MG63 (cell line): ENCODE data around the gene ARFGAP1. TPM values are rescaled to one million over a fixed set of nuclear protein-coding genes. Genes with fewer than 3 reads are reported as not detected.

Experiments
- DNase-seq: peaks from one replicate; pipeline ENCODE4 v3.0.0-alpha.2; 2020
- H3K27me3 ChIP-seq: fragments of 250-450 bp; sonication (Bioruptor Pico); 2 replicates; pipeline ENCODE4 v1.5.1; 2020; ENCODE audit warnings: mild to moderate bottlenecking, moderate library complexity
- H3K36me3 ChIP-seq: fragments of 250-450 bp; sonication (Bioruptor Pico); 2 replicates; pipeline ENCODE4 v1.5.1; 2020; ENCODE audit warnings: mild to moderate bottlenecking, moderate library complexity
- H3K4me3 ChIP-seq: fragments of 250-450 bp; sonication (Bioruptor Pico); 2 replicates; pipeline ENCODE4 v1.5.1; 2020; ENCODE audit warnings: mild to moderate bottlenecking, moderate library complexity
- H3K9me3 ChIP-seq: fragments of 250-450 bp; sonication (Bioruptor Pico); 2 replicates; pipeline ENCODE4 v1.5.1; 2020; ENCODE audit warnings: mild to moderate bottlenecking, moderate library complexity
- total RNA-seq: library from RNA; depleted of rRNA; stranded (reverse); fragments of >200 nt; shearing (Covaris generic); gene quantifications from 2 replicates; pipeline ENCODE4 v1.2.3, GENCODE V29; 2014; ENCODE audit warnings: low replicate concordance

Gene ARFGAP1
- total RNA-seq, 1 experiment from 2014 or later = 83.8 TPM

GRCh38 chr20:63281742-63282665 is 9.4 kb downstream of the ARFGAP1 start:
- H3K27me3 ChIP-seq = no peaks in the 10 kb centered on the region
- DNase-seq = no peak
- no peak overlapping the region for H3K4me3 ChIP-seq
- no peaks in the 10 kb centered on the region for H3K9me3 ChIP-seq
- peaks cover 62% of the 10 kb centered on the region for H3K36me3 ChIP-seq

- peaks cover 53% of the 10 kb centered on the region for H3K36me3 ChIP-seq
- H3K4me3 ChIP-seq = no peak overlapping the region
- H3K9me3 ChIP-seq = no peaks in the 10 kb centered on the region
- H3K27me3 ChIP-seq = no peaks in the 10 kb centered on the region
- DNase-seq = no peak
Measured at GRCh38 chr20:63282946-63283345, 10.3 kb downstream of the ARFGAP1 start.

- Histone ChIP-seq H3K9me3 (no peaks in the 10 kb centered on the region), H3K27me3 (no peaks in the 10 kb centered on the region), H3K4me3 (no peak overlapping the region), H3K36me3 (peaks cover 47% of the 10 kb centered on the region)
- DNase-seq = no peak
Measured at GRCh38 chr20:63283397-63284082, 10.9 kb downstream of the ARFGAP1 start.

GRCh38 chr20:63284083-63284440 is 11.4 kb downstream of the ARFGAP1 start:
- no peak for DNase-seq
- H3K36me3 ChIP-seq = peaks cover 45% of the 10 kb centered on the region
- H3K27me3 ChIP-seq = no peaks in the 10 kb centered on the region
- no peak overlapping the region for H3K4me3 ChIP-seq
- no peaks in the 10 kb centered on the region for H3K9me3 ChIP-seq

GRCh38 chr20:63284544-63284949 is 11.9 kb downstream of the ARFGAP1 start:
- DNase-seq = no peak
- Histone ChIP-seq H3K36me3 (peaks cover 41% of the 10 kb centered on the region), H3K27me3 (no peaks in the 10 kb centered on the region), H3K9me3 (no peaks in the 10 kb centered on the region), H3K4me3 (no peak overlapping the region)

GRCh38 chr20:63284981-63285524 is 12.4 kb downstream of the ARFGAP1 start:
- DNase-seq = no peak
- no peaks in the 10 kb centered on the region for H3K9me3 ChIP-seq
- H3K4me3 ChIP-seq = no peak overlapping the region
- H3K36me3 ChIP-seq = peaks cover 36% of the 10 kb centered on the region
- H3K27me3 ChIP-seq = no peaks in the 10 kb centered on the region

GRCh38 chr20:63285636-63286615 is 13.3 kb downstream of the ARFGAP1 start:
- H3K4me3 ChIP-seq = no peak overlapping the region
- no peaks in the 10 kb centered on the region for H3K9me3 ChIP-seq
- no peak for DNase-seq
- no peaks in the 10 kb centered on the region for H3K27me3 ChIP-seq
- H3K36me3 ChIP-seq = peaks cover 27% of the 10 kb centered on the region

GRCh38 chr20:63286781-63287696 is 14.4 kb downstream of the ARFGAP1 start:
- no peak overlapping the region for H3K4me3 ChIP-seq
- no peak for DNase-seq
- H3K9me3 ChIP-seq = no peaks in the 10 kb centered on the region
- no peaks in the 10 kb centered on the region for H3K27me3 ChIP-seq
- H3K36me3 ChIP-seq = peaks cover 18% of the 10 kb centered on the region

- H3K4me3 ChIP-seq = no peak overlapping the region
- H3K27me3 ChIP-seq = no peaks in the 10 kb centered on the region
- no peaks in the 10 kb centered on the region for H3K9me3 ChIP-seq
- peaks cover 15% of the 10 kb centered on the region for H3K36me3 ChIP-seq
- DNase-seq = no peak
Measured at GRCh38 chr20:63287697-63288580, 15.3 kb downstream of the ARFGAP1 start.

- H3K4me3 ChIP-seq = no peak overlapping the region
- no peak for DNase-seq
- no peaks in the 10 kb centered on the region for H3K9me3 ChIP-seq
- H3K36me3 ChIP-seq = peaks cover 12% of the 10 kb centered on the region
- no peaks in the 10 kb centered on the region for H3K27me3 ChIP-seq
Measured at GRCh38 chr20:63288581-63289251, 16.1 kb downstream of the ARFGAP1 start.

GRCh38 chr20:63289311-63290135 is 16.9 kb downstream of the ARFGAP1 start:
- DNase-seq = no peak
- H3K27me3 ChIP-seq = no peaks in the 10 kb centered on the region
- no peaks in the 10 kb centered on the region for H3K9me3 ChIP-seq
- peaks cover 12% of the 10 kb centered on the region for H3K36me3 ChIP-seq
- H3K4me3 ChIP-seq = no peak overlapping the region

GRCh38 chr20:63290136-63290676 is 17.6 kb downstream of the ARFGAP1 start:
- peaks cover 12% of the 10 kb centered on the region for H3K36me3 ChIP-seq
- no peaks in the 10 kb centered on the region for H3K9me3 ChIP-seq
- H3K4me3 ChIP-seq = no peak overlapping the region
- peaks cover 2% of the 10 kb centered on the region; the same call in 1 of the 2 replicates for H3K27me3 ChIP-seq
- no peak for DNase-seq
